ENCODE data around the gene BORCS5.
"Not testable (repeated sequence)": the region's sequence is repeated elsewhere in the genome, so short reads cannot be mapped to it uniquely, and the experiment has no call there.

BORCS5 gene

GRCh38 chr12:12408265-12408690 is 51.4 kb downstream of the BORCS5 start:
- Histone ChIP-seq H3K79me2 (ENCODE audit: insufficient read depth, low read length) (no peaks in the 10 kb centered on the region), H2AFZ (ENCODE audit: low read length) (no peak overlapping the region), H3K9ac (ENCODE audit: low read depth, low read length, poor library complexity, severe bottlenecking) (peak overlapping the region; percentile 50), H3K4me3 (ENCODE audit: low read length, poor library complexity, severe bottlenecking) (peak overlapping the region; percentile 48), H3K9me2 (replicated peaks; ENCODE audit: low read depth, low read length) (no peaks in the 10 kb centered on the region), H3K27me3 (ENCODE audit: insufficient read depth, low read length, poor library complexity, severe bottlenecking) (no peaks in the 10 kb centered on the region), H3K36me3 (ENCODE audit: insufficient read depth, low read length) (no peaks in the 10 kb centered on the region), H3K4me2 (ENCODE audit: low read depth, low read length, poor library complexity, severe bottlenecking) (peak overlapping the region; percentile 74), H3F3A (ENCODE audit: low read depth) (peaks cover 6% of the 10 kb centered on the region; the same call in 1 of the 2 replicates), H4K20me1 (ENCODE audit: insufficient read depth, low read length, poor library complexity, severe bottlenecking) (no peaks in the 10 kb centered on the region), H3K4me1 (ENCODE audit: insufficient read depth, low read length, poor library complexity, severe bottlenecking) (peaks cover 17% of the 10 kb centered on the region), H3K9me3 (ENCODE audit: insufficient read depth, low read depth, low read length) (no peaks in the 10 kb centered on the region)
- TF ChIP-seq EZH2phosphoT487 (IDR thresholded peaks at IDR 0.05; ENCODE audit: borderline replicate concordance) = no peak
- TF ChIP-seq, protein P1, sequence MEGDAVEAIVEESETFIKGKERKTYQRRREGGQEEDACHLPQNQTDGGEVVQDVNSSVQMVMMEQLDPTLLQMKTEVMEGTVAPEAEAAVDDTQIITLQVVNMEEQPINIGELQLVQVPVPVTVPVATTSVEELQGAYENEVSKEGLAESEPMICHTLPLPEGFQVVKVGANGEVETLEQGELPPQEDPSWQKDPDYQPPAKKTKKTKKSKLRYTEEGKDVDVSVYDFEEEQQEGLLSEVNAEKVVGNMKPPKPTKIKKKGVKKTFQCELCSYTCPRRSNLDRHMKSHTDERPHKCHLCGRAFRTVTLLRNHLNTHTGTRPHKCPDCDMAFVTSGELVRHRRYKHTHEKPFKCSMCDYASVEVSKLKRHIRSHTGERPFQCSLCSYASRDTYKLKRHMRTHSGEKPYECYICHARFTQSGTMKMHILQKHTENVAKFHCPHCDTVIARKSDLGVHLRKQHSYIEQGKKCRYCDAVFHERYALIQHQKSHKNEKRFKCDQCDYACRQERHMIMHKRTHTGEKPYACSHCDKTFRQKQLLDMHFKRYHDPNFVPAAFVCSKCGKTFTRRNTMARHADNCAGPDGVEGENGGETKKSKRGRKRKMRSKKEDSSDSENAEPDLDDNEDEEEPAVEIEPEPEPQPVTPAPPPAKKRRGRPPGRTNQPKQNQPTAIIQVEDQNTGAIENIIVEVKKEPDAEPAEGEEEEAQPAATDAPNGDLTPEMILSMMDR (conservative IDR thresholded peaks at IDR 0.05; ENCODE audit: low read length) = no peak

DNA sequence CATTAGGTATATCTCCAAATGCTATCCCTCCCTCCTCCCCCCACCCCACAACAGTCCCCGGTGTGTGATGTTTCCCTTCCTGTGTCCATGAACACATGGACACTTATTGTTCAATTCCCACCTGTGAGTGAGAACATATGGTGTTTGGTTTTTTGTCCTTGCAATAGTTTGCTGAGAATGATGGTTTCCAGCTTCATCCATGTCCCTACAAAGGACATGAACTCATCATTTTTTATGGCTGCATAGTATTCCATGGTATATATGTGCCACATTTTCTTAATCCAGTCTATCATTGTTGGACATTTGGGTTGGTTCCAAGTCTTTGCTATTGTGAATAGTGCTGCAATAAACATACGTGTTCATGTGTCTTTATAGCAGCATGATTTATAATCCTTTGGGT is 52.5 kb downstream of the BORCS5 start:
- not testable (repeated sequence) for H3K9me3 ChIP-seq (ENCODE audit: insufficient read depth, low read depth, low read length); H3K4me2 ChIP-seq (ENCODE audit: low read depth, low read length, poor library complexity, severe bottlenecking); H3K9ac ChIP-seq (ENCODE audit: low read depth, low read length, poor library complexity, severe bottlenecking); H4K20me1 ChIP-seq (ENCODE audit: insufficient read depth, low read length, poor library complexity, severe bottlenecking); H3K79me2 ChIP-seq (ENCODE audit: insufficient read depth, low read length); H3K27me3 ChIP-seq (ENCODE audit: insufficient read depth, low read length, poor library complexity, severe bottlenecking); H2AFZ ChIP-seq (ENCODE audit: low read length); H3K4me1 ChIP-seq (ENCODE audit: insufficient read depth, low read length, poor library complexity, severe bottlenecking); H3F3A ChIP-seq (ENCODE audit: low read depth); H3K36me3 ChIP-seq (ENCODE audit: insufficient read depth, low read length); H3K9me2 ChIP-seq (replicated peaks; ENCODE audit: low read depth, low read length); H3K4me3 ChIP-seq (ENCODE audit: low read length, poor library complexity, severe bottlenecking)

DNA sequence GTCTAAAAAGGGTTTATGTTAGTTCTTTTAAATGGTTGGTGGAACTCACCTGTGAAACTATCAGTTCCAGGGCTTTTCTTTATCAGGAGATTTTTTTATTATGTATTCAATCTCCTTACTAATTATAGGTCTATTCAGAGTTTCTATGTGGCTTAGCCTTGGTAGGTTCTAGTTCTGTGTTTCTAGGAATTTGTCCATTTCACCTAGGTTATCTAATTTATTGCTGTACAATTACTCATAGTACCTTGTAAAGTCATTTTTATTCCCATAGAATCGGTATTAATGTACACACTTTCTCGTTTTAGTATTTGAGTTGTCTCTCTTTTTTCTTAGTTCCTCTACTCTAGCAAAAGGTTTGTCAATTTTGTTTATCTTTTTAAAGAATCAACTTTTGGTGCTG is 59.0 kb downstream of the BORCS5 start:
- Histone ChIP-seq H2AFZ (ENCODE audit: low read length) (no peak overlapping the region), H3K4me2 (ENCODE audit: low read depth, low read length, poor library complexity, severe bottlenecking) (no peak overlapping the region)

GRCh38 chr12:12419165-12419564 is 62.3 kb downstream of the BORCS5 start:
- H3K4me3 ChIP-seq (ENCODE audit: low read length, poor library complexity, severe bottlenecking); H3K79me2 ChIP-seq (ENCODE audit: insufficient read depth, low read length); H3K9me2 ChIP-seq (replicated peaks; ENCODE audit: low read depth, low read length); H3K9ac ChIP-seq (ENCODE audit: low read depth, low read length, poor library complexity, severe bottlenecking); H3K27me3 ChIP-seq (ENCODE audit: insufficient read depth, low read length, poor library complexity, severe bottlenecking); H4K20me1 ChIP-seq (ENCODE audit: insufficient read depth, low read length, poor library complexity, severe bottlenecking); H2AFZ ChIP-seq (ENCODE audit: low read length); H3K4me2 ChIP-seq (ENCODE audit: low read depth, low read length, poor library complexity, severe bottlenecking); H3F3A ChIP-seq (ENCODE audit: low read depth); H3K36me3 ChIP-seq (ENCODE audit: insufficient read depth, low read length); H3K4me1 ChIP-seq (ENCODE audit: insufficient read depth, low read length, poor library complexity, severe bottlenecking); H3K9me3 ChIP-seq (ENCODE audit: insufficient read depth, low read depth, low read length): not testable (repeated sequence)

More for the DNA sequence above, 59.0 kb downstream of the BORCS5 start:
- H3K4me3 ChIP-seq (ENCODE audit: low read length, poor library complexity, severe bottlenecking) = no peak overlapping the region
- H3K9me3 ChIP-seq (ENCODE audit: insufficient read depth, low read depth, low read length) = no peaks in the 10 kb centered on the region
- TF ChIP-seq, protein P1 (conservative IDR thresholded peaks at IDR 0.05; ENCODE audit: low read length) = no peak
- no peak for TF ChIP-seq EZH2phosphoT487 (IDR thresholded peaks at IDR 0.05; ENCODE audit: borderline replicate concordance)
- no peaks in the 10 kb centered on the region for H3K36me3 ChIP-seq (ENCODE audit: insufficient read depth, low read length)
- H4K20me1 ChIP-seq (ENCODE audit: insufficient read depth, low read length, poor library complexity, severe bottlenecking) = no peaks in the 10 kb centered on the region
- no peaks in the 10 kb centered on the region for H3F3A ChIP-seq (ENCODE audit: low read depth)
- no peaks in the 10 kb centered on the region for H3K9me2 ChIP-seq (replicated peaks; ENCODE audit: low read depth, low read length)
- no peaks in the 10 kb centered on the region for H3K4me1 ChIP-seq (ENCODE audit: insufficient read depth, low read length, poor library complexity, severe bottlenecking)
- H3K9ac ChIP-seq (ENCODE audit: low read depth, low read length, poor library complexity, severe bottlenecking) = no peak overlapping the region
- no peaks in the 10 kb centered on the region for H3K79me2 ChIP-seq (ENCODE audit: insufficient read depth, low read length)
- H3K27me3 ChIP-seq (ENCODE audit: insufficient read depth, low read length, poor library complexity, severe bottlenecking) = no peaks in the 10 kb centered on the region

All from Loucy (cell line).